Right lobe of liver (tissue), 4 donors: ENCODE results near the gene CASP7.

Source experiments
- CTCF ChIP-seq, 4 donors: fragments of 200-600 bp in 3 of 4; fragments of 450-650 bp in 1 of 4; IDR thresholded peaks; one replicate each; pipeline versions ENCODE4 v1.5.1 to v1.8.0; 2016 to 2022; ENCODE audit warnings: antibody characterized with exemption in 4 of 4, mild to moderate bottlenecking in 2 of 4
- POLR2A ChIP-seq: fragments of 450-650 bp; IDR thresholded peaks from one replicate; pipeline ENCODE4 v1.6.1; 2017; ENCODE audit warnings: antibody characterized with exemption, mild to moderate bottlenecking
- donor health status: DM: no; HTN: no; CAD: no.
- donor health status: DM: no; HTN: no; CAD: no.
- donor health status: DM: no; HTN: yes; CAD: no.

GRCh38 chr10:113762083-113762482 lies 82.4 kb downstream of the CASP7 start:
- TF ChIP-seq POLR2A (no peak), CTCF (IDR thresholded peaks at IDR 0.05) (no peak)
